HG03159 (cell line): ENCODE results near the gene MED27.

Experiments
- ATAC-seq: cut with Tn5 transposase; IDR thresholded peaks from one replicate; pipeline ENCODE4 v1.9.1; 2021; ENCODE audit warnings: mild to moderate bottlenecking, moderate library complexity; ENCODE audit not compliant: unreplicated experiment

The MED27 gene

GRCh38 chr9:131864531-131864930 lies 215.1 kb downstream of the MED27 start:
- ATAC-seq, result no peak

GRCh38 chr9:131863306-131863896 lies 216.3 kb downstream of the MED27 start:
- no peak for ATAC-seq

- ATAC-seq, result no peak
These were observed 217.4 kb downstream of the MED27 start for GRCh38 chr9:131862261-131862660.

GRCh38 chr9:131860430-131860829 lies 219.2 kb downstream of the MED27 start:
- ATAC-seq, result no peak

- ATAC-seq, result no peak
These were observed 221.5 kb downstream of the MED27 start for GRCh38 chr9:131858147-131858546.

- no peak for ATAC-seq
These were observed 223.6 kb downstream of the MED27 start for GRCh38 chr9:131856105-131856504.

- no peak for ATAC-seq
These were observed 224.6 kb downstream of the MED27 start for GRCh38 chr9:131854896-131855613.

GRCh38 chr9:131854334-131854733 lies 225.3 kb downstream of the MED27 start:
- ATAC-seq, result no peak

GRCh38 chr9:131853434-131853833 lies 226.2 kb downstream of the MED27 start:
- ATAC-seq, result no peak

GRCh38 chr9:131851414-131851813 lies 228.3 kb downstream of the MED27 start:
- no peak for ATAC-seq

- ATAC-seq, result no peak
These were observed 230.3 kb downstream of the MED27 start for GRCh38 chr9:131849391-131849790.

GRCh38 chr9:131848570-131849160 lies 231.0 kb downstream of the MED27 start:
- ATAC-seq, result no peak

GRCh38 chr9:131847665-131848354 lies 231.9 kb downstream of the MED27 start:
- ATAC-seq, result no peak

GRCh38 chr9:131845305-131846298 lies 234.1 kb downstream of the MED27 start:
- ATAC-seq, result no peak

- no peak for ATAC-seq
These were observed 234.9 kb downstream of the MED27 start for GRCh38 chr9:131844745-131845118.

- no peak for ATAC-seq
These were observed 235.5 kb downstream of the MED27 start for GRCh38 chr9:131843989-131844744.

GRCh38 chr9:131841765-131842318 lies 237.8 kb downstream of the MED27 start:
- ATAC-seq, result no peak

GRCh38 chr9:131840751-131841702 lies 238.6 kb downstream of the MED27 start:
- no peak for ATAC-seq
